Fibroblast of pulmonary artery (primary cell): ENCODE data around the gene PLCL1.

Experiments
- DNase-seq: peaks from one replicate; pipeline ENCODE4 v3.0.0-alpha.2; 2010; ENCODE audit warnings: low read depth
- H3K4me3 ChIP-seq: replicated peaks from 2 replicates; pipeline ENCODE4 v1.5.1; 2011; ENCODE audit warnings: low read depth, mild to moderate bottlenecking, control low read depth, low read length, moderate library complexity
- TF ChIP-seq, protein P1 (sequence below): IDR thresholded peaks from 2 replicates; pipeline ENCODE4 v1.5.1; 2011; ENCODE audit warnings: mild to moderate bottlenecking, control low read depth, low read length, inconsistent platforms; ENCODE audit errors: missing control alignments

The PLCL1 gene

DNA sequence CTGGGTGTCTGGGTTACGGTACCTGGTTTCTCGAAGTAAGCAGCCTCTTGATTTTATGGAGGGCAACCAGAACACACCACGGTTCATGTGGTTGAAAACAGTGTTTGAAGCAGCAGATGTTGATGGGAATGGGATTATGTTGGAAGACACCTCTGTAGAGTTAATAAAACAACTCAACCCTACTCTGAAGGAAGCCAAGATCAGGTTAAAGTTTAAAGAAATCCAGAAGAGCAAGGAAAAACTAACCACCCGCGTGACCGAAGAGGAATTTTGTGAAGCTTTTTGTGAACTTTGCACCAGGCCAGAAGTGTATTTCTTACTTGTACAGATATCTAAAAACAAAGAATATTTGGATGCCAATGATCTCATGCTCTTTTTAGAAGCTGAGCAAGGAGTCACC, 279.8 kb downstream of the PLCL1 start:
- no peak for DNase-seq
- H3K4me3 ChIP-seq = no peak overlapping the region
- TF ChIP-seq, protein P1, sequence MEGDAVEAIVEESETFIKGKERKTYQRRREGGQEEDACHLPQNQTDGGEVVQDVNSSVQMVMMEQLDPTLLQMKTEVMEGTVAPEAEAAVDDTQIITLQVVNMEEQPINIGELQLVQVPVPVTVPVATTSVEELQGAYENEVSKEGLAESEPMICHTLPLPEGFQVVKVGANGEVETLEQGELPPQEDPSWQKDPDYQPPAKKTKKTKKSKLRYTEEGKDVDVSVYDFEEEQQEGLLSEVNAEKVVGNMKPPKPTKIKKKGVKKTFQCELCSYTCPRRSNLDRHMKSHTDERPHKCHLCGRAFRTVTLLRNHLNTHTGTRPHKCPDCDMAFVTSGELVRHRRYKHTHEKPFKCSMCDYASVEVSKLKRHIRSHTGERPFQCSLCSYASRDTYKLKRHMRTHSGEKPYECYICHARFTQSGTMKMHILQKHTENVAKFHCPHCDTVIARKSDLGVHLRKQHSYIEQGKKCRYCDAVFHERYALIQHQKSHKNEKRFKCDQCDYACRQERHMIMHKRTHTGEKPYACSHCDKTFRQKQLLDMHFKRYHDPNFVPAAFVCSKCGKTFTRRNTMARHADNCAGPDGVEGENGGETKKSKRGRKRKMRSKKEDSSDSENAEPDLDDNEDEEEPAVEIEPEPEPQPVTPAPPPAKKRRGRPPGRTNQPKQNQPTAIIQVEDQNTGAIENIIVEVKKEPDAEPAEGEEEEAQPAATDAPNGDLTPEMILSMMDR = no peak

DNA sequence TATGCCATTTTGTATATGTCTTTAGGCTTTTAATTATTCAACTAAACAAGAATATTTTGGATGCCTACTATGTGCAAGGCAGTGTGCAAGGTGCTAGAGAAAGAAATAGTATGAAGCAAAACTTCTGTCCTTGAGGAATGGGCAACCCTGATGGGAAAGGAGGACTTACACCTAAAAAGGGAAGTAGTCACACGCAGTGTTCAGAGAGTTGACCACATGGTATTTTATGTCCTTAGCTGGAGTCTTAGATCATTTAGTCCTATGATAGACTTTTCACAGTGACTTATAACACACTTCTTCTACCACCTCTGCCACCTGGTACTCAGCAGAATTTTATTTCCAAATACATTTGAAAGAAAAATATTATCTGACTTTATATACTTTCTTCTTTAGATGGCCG, 291.6 kb downstream of the PLCL1 start:
- TF ChIP-seq, protein P1 = no peak
- no peak overlapping the region for H3K4me3 ChIP-seq
- DNase-seq = no peak

DNA sequence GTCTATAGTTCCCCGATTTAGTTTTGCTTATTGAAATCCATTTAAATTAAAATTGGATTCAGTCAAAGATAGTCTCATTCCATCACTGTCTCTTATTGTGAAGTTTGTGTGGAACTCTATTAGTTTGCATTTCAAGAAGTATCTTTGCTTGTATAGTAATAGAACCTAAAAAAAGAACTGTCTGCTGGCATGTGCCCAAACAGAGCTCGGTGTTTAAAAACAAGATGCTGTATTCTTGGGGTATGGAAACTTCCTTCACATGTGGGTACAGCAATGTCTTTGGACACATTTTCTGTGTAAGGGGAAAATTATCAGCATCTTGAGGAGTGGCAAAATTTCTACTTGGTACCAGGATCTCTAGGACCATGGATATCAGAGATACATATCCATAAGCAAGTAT, 292.6 kb downstream of the PLCL1 start:
- TF ChIP-seq, protein P1 = no peak
- DNase-seq = no peak
- no peak overlapping the region for H3K4me3 ChIP-seq

DNA sequence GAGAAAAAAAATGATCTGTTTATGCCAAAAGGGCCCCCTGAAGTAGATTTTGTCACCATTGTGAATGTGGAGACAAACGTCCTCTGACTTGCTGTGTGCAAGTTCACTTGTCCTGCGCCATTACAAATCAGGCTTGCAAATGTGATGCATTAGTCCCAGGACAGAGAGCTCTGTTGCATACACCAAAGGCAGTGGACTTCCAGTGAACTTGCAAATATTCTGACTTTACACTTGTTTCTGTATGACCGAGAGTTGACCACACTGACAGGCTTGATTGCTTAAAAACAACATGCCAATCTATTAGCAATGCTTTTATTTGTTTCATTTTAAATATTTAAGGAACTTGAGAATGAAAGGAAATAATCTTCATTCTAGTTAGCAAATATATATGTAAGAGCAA, 293.2 kb downstream of the PLCL1 start:
- DNase-seq = no peak
- TF ChIP-seq, protein P1 = no peak
- no peak overlapping the region for H3K4me3 ChIP-seq

DNA sequence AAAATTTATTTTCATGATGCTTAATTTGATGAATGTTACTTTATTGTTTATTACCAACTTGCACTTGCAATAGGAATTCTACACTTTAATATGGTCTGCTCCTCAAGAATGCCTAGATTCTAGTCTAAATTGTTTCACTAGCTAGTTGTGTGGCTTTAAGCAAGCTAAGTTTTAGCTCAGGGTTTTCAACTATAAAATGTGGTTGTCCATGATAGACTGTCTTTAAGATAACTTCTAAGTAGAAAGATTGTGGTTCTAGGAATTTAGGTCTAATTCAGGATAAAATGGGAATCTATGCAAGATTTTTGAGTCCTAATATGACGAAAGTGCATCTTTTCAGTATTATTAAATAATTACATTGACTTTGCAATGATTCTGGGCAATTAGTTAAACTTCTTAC, 294.0 kb downstream of the PLCL1 start:
- DNase-seq = no peak
- H3K4me3 ChIP-seq = no peak overlapping the region
- TF ChIP-seq, protein P1 = no peak

DNA sequence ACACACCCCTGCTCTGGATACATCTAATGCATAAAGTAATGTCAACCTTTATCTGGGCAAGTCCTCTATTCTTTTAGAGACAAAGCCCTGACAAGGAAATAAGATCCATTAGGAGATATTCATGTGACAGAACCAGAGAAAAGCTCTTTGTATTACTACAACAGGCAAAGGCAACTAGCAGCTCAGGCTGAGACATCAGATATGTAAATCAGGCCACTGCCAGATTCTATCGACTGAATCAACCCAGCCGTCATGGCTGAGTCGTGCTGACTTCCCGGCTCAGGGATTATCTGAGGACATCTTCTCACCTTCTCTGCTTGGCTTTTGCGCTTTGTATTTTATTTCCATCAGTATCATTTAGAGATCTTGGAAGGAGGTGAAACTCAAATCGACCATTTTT, 294.5 kb downstream of the PLCL1 start:
- no peak overlapping the region for H3K4me3 ChIP-seq
- DNase-seq = no peak

DNA sequence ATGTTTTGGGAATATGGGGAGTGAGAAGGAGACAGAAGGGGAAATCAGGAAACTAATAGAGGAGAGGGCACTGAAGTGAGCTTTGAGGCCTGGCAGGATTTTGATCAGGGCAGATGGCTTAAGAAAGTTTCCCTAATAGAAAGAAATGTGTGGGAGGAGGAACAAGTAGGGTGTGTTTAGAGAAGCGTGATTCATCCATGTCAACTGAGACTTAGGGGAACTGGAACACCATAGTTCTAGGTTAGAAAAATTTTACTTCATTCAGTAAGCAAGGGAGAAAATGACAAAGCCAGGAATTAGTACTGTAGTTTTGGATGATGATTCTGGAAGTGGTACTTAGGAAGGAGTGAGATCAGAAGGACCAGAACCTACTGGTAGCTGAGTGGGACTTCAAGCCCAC, 296.0 kb downstream of the PLCL1 start:
- H3K4me3 ChIP-seq = no peak overlapping the region
- DNase-seq = peak; percentile 47
- TF ChIP-seq, protein P1 = no peak

More for the DNA sequence above, 294.5 kb downstream of the PLCL1 start:
- TF ChIP-seq, protein P1 = no peak
